HG02610 (cell line): Measurements from ENCODE around the gene FAM120B.

Experiments used
- ATAC-seq: cut with Tn5 transposase; IDR thresholded peaks from one replicate; pipeline ENCODE4 v1.9.1; 2021; ENCODE audit warnings: mild to moderate bottlenecking, moderate library complexity; ENCODE audit not compliant: unreplicated experiment

FAM120B gene

GRCh38 chr6:170451762-170452651 lies 145.4 kb downstream of the FAM120B start:
- ATAC-seq = no peak

GRCh38 chr6:170452767-170453545 lies 146.4 kb downstream of the FAM120B start:
- ATAC-seq = no peak

GRCh38 chr6:170453586-170454511 lies 147.3 kb downstream of the FAM120B start:
- ATAC-seq = no peak

GRCh38 chr6:170454512-170455285 lies 148.1 kb downstream of the FAM120B start:
- ATAC-seq = no peak

- no peak for ATAC-seq
Observed at GRCh38 chr6:170455335-170455979, 148.9 kb downstream of the FAM120B start.

GRCh38 chr6:170456334-170456733 lies 149.8 kb downstream of the FAM120B start:
- no peak for ATAC-seq
